ENCODE measurements around the gene PPP1R12C. TPM values are rescaled to one million over a fixed set of nuclear protein-coding genes. Genes with fewer than 3 reads are reported as not detected.

PPP1R12C gene
- total RNA-seq, 1 experiment from 2014 or later = 79.9 TPM

DNA sequence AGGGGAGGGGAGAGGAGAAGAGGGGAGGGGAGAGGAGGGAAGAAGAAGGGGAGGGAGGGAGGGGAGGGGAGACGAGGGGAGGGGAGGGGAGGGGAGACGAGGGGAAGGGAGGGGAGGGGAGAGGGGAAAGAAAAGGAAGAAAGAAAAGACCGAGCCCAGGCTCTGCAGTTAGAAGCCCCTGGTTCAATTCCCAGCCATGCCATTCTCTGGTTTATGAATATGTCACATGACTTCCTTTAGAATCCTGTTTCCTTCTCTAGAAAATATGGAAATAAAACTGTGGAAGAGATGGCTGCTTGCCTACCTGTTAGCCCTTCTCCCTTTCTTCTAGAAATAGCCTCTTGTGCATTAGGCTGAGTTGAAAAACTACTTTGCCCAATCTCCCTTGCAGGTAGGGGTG, 17.3 kb upstream of the PPP1R12C start:
- no peaks in the 10 kb centered on the region for H3K27me3 Mint-ChIP-seq (ENCODE audit: low read depth)
- no peak overlapping the region for H3K4me3 Mint-ChIP-seq
- Histone ChIP-seq H4K5ac (ENCODE audit: insufficient read length, low read depth, low read length) (no peak overlapping the region), H3K27ac (ENCODE audit: insufficient read length, low read depth, low read length) (no peak overlapping the region), H2BK20ac (ENCODE audit: low read depth, low read length, poor library complexity, severe bottlenecking) (no peak overlapping the region), H3K9ac (ENCODE audit: extremely low read depth, insufficient read length, low read length) (no peak overlapping the region), H2BK15ac (ENCODE audit: low read depth, low read length) (no peak overlapping the region), H3K4ac (ENCODE audit: low read depth, low read length) (no peak overlapping the region), H2BK120ac (ENCODE audit: low read depth, low read length, poor library complexity, severe bottlenecking) (no peak overlapping the region), H2BK5ac (ENCODE audit: insufficient read length, low read length) (no peak overlapping the region), H3K18ac (ENCODE audit: insufficient read length, low read depth, low read length) (no peak overlapping the region), H3K23me2 (ENCODE audit: insufficient read length, low read depth, low read length, poor library complexity, severe bottlenecking) (no peaks in the 10 kb centered on the region), H3K27me3 (ENCODE audit: insufficient read depth, low read length) (no peaks in the 10 kb centered on the region), H2AK5ac (ENCODE audit: insufficient read length, low read length) (no peak overlapping the region), H3K79me2 (ENCODE audit: insufficient read depth, low read length) (no peaks in the 10 kb centered on the region), H3K56ac (ENCODE audit: insufficient read length, low read depth, low read length) (no peak overlapping the region), H3K23ac (ENCODE audit: insufficient read length, low read depth, low read length) (no peak overlapping the region), H3K9me3 (ENCODE audit: control insufficient read depth, low read depth, low read length) (no peaks in the 10 kb centered on the region), H2AFZ (ENCODE audit: low read length) (no peak overlapping the region), H3T11ph (ENCODE audit: low read length) (no peak overlapping the region), H4K91ac (ENCODE audit: insufficient read length, low read depth, low read length) (no peak overlapping the region), H3K4me1 (ENCODE audit: insufficient read depth, low read length) (no peaks in the 10 kb centered on the region), H3K79me1 (ENCODE audit: insufficient read depth, low read depth, low read length, poor library complexity, severe bottlenecking) (no peaks in the 10 kb centered on the region), H4K8ac (replicated peaks; ENCODE audit: insufficient read length, low read depth, low read length) (no peak overlapping the region), H4K20me1 (ENCODE audit: control insufficient read depth, insufficient read depth, insufficient read length) (no peaks in the 10 kb centered on the region), H2BK12ac (ENCODE audit: insufficient read length, low read depth, low read length) (no peak overlapping the region), H3K14ac (ENCODE audit: insufficient read depth, low read length) (no peak overlapping the region), H3K4me2 (ENCODE audit: insufficient read depth, insufficient read length, low read length) (no peak overlapping the region)
- no CpG with 5 or more reads among the region's 3 CpGs for WGBS (ENCODE audit: extremely low coverage, insufficient read length, low lambda C conversion rate)
- TF ChIP-seq, protein P1, sequence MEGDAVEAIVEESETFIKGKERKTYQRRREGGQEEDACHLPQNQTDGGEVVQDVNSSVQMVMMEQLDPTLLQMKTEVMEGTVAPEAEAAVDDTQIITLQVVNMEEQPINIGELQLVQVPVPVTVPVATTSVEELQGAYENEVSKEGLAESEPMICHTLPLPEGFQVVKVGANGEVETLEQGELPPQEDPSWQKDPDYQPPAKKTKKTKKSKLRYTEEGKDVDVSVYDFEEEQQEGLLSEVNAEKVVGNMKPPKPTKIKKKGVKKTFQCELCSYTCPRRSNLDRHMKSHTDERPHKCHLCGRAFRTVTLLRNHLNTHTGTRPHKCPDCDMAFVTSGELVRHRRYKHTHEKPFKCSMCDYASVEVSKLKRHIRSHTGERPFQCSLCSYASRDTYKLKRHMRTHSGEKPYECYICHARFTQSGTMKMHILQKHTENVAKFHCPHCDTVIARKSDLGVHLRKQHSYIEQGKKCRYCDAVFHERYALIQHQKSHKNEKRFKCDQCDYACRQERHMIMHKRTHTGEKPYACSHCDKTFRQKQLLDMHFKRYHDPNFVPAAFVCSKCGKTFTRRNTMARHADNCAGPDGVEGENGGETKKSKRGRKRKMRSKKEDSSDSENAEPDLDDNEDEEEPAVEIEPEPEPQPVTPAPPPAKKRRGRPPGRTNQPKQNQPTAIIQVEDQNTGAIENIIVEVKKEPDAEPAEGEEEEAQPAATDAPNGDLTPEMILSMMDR (conservative IDR thresholded peaks at IDR 0.05) = no peak
- peak overlapping the region in 2 of 3 experiments; percentile 60 to 74; a peak in 2 of 7 replicates for H3K27ac Mint-ChIP-seq
- peaks cover 14 to 58% (median 31%) of the 10 kb centered on the region in 3 experiments for H3K36me3 Mint-ChIP-seq (ENCODE audit: insufficient read depth in 1 of 3, low read depth in 3 of 3)
- H3K4me1 Mint-ChIP-seq = peaks cover 7 to 26% of the 10 kb centered on the region in 2 experiments
- H3K9me3 Mint-ChIP-seq = no peaks in the 10 kb centered on the region
- no peak for DNase-seq

Data from H9 (cell line).